GM18499 (cell line): Measurements from ENCODE around the gene GJA1.
"Not testable (repeated sequence)": the region's sequence is repeated elsewhere in the genome, so short reads cannot be mapped to it uniquely, and the experiment has no call there.

Experiments used
- ATAC-seq: cut with Tn5 transposase; IDR thresholded peaks from one replicate; pipeline ENCODE4 v1.9.1; 2021; ENCODE audit warnings: moderate number of reproducible peaks; ENCODE audit not compliant: insufficient read depth, unreplicated experiment

Gene GJA1

GRCh38 chr6:121436960-121437850, 1.8 kb downstream of the GJA1 start:
- no peak for ATAC-seq

DNA sequence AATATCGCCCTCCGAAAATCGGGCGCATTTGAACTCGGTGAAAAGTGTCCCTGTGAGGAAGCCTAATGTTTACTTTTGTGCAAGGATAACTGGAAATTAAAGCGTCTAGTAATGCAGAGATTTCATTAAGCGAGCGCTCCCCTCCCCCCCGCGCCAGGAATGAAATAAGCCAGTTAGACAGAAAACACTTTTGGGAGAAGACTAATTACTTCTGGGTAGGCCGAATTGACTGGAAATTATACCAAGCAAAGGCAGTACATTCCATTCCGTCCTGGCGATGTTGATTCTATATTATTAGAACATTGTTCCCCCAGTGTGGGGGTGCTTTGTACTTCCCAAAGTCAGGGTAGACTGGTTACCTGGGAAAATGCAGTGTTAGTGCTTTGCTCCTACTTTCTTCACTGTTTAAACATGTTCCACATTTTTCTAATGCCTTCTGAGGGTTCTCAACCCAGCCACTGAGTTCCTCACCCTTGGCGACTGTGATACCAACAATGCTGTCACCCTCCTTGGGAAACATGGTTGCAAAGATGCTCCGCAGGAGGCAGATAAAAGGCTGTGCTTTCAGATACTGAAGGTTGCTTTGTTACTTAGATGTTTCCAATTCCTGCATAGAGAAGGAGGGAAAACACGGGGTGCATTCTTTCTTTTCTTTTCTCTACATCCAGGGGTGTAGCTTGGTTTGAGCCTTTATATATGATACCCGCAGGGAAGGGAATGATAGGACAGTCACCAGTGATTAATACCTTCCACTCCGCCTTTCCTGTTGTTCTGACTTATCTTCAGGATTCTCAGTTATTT, 2.6 kb downstream of the GJA1 start:
- ATAC-seq, result no peak

DNA sequence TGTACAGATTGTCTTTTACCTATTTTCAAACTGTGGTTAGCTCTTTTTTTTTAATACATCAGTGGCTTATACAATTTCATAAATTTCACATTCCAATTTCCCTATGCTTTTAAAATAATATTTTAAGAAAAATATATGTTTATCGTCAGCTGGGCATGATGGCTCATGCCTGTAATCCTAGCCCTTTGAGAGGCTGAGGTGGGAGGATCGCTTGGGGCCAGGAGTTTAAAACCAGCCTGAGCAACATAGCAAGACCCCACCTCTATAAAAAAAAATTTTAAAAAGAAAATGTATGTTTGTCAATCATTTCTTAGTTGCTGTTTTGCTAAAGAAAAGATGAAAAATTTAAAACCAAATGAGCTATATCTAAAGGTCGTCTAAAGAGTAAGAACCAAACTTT, 3.4 kb downstream of the GJA1 start:
- no peak for ATAC-seq

- no peak for ATAC-seq
These were observed 4.0 kb downstream of the GJA1 start for GRCh38 chr6:121439475-121439874.

GRCh38 chr6:121439926-121440325, 4.5 kb downstream of the GJA1 start:
- no peak for ATAC-seq

DNA sequence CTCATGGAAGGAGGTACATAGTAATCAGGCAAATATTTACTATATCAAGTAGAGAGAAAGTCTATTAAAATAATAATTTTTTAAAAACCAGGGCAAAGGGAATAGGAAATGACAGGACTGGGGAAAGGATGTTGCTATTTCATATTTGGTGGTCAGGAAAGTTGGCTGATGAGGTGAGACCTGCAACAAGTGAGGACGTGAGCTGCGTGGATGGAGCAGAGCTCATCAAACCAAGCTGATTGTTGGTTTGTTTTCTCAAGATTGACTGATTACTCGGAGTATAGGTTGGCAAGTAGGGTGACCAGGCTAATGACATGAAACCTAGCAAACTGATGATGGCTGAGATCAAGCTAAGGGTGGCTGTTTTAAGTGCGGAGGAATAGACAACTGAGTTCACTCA, 6.0 kb downstream of the GJA1 start:
- ATAC-seq, result no peak

DNA sequence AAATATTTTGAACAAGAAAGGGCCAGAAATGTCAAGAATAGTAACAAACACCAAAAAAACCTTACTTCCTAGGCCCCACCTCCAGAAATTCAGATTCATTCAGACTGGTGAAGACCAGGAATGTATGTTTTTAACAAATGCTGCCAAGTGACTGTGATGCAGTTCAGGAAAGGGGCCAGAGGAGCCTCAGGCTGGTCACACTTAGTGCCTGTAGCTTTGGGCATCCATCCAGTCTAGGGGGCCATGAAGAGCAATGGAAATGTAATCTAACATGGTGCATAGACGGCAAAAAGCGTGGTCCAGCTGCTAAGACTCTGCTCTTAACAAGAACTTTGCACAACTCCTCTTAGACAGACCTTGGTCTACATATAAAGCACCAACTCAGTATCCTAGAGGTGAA, 7.1 kb downstream of the GJA1 start:
- no peak for ATAC-seq

DNA sequence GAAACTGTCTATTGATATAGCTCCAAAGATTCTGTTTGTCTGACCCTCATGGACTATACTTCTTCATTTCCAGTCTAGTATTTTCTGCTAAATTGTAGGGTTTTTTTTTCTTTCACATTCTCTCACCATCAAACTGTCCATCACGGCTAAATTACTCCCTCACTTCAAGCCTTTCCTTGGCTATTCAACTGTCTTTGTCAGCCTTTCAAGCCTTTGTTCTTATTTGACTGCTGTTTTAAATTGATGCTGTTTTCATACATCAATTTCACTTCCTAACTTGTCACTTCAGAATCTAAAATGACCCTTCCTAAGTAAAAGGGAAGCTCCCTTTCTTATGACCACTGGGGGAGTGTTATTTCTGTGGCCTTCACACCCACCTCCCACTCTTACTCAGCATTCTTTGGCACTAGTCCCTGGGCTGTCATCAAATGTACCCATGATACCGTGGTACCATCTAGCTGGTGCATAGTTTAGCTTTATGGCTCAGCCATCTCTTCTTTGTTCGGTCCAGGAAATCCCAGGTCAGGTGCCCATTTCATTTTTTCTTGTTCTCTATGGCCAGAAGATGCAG, 8.6 kb downstream of the GJA1 start:
- no peak for ATAC-seq

GRCh38 chr6:121446705-121447104, 11.3 kb downstream of the GJA1 start:
- not testable (repeated sequence) for ATAC-seq

- not testable (repeated sequence) for ATAC-seq
These were observed 12.3 kb downstream of the GJA1 start for GRCh38 chr6:121447746-121448145.

DNA sequence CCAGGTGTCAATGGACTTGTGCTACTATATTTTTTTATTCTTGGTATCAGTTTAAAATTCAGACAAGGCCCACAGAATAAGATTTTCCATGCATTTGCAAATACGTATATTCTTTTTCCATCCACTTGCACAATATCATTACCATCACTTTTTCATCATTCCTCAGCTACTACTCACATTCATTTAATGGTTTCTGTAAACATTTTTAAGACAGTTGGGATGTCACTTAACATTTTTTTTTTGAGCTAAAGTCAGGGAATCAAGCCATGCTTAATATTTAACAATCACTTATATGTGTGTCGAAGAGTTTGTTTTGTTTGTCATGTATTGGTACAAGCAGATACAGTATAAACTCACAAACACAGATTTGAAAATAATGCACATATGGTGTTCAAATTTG, 13.1 kb downstream of the GJA1 start:
- not testable (repeated sequence) for ATAC-seq

DNA sequence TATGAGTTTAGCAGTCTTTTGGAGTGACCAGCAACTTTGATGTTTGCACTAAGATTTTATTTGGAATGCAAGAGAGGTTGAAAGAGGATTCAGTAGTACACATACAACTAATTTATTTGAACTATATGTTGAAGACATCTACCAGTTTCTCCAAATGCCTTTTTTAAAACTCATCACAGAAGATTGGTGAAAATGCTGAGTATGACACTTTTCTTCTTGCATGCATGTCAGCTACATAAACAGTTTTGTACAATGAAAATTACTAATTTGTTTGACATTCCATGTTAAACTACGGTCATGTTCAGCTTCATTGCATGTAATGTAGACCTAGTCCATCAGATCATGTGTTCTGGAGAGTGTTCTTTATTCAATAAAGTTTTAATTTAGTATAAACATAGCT, 13.9 kb downstream of the GJA1 start:
- ATAC-seq, result no peak

DNA sequence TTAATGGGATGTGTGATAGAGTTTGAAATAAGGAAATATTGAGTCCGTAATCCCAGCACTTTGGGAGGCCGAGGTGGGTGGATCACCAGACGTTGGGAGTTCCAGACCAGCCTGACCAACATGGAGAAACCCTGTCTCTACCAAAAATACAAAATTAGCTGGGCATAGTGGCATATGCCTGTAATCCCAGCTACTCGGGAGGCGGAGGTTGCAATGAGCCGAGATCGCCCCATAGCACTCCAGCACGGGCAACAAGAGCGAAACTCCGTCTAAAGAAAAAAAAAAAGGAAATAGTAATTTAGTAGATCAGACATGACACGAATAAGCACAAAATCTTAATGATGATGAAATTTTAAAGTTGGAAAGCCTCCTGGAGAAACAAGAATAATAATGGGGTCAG, 14.8 kb downstream of the GJA1 start:
- ATAC-seq, result no peak

GRCh38 chr6:121451250-121451649, 15.8 kb downstream of the GJA1 start:
- ATAC-seq, result no peak

DNA sequence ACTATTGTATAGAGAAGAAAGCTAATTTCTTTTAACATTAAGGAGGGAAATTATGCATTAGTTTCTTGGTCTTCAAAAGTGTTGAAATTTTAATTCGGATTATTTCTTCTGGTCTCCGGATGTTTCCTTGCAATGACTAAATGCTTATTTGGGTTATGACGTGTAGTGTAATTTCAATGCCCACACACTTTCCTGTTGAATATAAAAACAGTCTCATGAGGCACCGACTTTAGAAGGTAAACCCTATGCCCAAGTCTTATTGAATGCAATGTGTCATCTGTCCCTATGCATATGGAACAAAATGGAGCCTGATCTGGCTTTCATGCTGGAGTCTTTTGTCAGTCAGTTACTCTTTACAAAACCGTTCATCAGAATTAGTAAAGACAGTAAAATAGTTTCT, 17.7 kb downstream of the GJA1 start:
- ATAC-seq, result no peak

DNA sequence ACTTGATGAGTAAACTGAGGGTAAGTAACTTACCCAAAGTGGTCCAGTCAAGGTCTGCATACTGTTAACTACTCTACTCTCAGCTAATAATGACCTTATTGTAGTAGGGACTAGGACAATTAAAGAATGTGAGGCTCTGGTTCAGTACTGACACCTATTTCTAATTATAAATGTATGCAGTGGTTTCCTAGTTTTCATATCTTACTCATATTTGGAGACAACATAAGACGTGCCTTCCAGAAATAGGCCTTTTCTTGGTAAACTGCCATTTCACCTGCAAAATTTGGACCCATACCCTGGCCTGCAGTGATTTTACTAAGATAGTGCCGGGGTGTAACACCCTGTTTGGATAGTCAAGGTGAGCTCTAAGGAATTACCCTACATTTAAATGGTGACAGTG, 24.7 kb downstream of the GJA1 start:
- ATAC-seq, result peak; percentile 89

DNA sequence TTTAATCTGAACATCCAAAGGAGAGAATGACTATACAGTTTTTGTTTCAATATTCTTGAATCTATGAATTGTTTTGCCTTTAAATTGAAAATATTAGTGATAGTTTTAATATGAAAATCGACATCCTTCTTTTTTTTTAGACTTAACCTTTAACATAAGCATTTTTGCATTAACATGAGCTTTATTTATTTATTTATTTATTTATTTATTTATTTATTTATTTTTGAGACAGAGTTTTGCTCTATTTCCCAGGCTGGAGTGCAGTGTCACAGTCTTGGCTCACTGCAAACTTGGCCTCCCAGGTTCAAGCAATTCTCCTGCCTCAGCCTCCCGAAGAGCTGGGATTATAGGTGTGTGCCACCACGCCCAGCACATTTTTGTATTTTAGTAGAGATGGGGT, 27.6 kb downstream of the GJA1 start:
- no peak for ATAC-seq

DNA sequence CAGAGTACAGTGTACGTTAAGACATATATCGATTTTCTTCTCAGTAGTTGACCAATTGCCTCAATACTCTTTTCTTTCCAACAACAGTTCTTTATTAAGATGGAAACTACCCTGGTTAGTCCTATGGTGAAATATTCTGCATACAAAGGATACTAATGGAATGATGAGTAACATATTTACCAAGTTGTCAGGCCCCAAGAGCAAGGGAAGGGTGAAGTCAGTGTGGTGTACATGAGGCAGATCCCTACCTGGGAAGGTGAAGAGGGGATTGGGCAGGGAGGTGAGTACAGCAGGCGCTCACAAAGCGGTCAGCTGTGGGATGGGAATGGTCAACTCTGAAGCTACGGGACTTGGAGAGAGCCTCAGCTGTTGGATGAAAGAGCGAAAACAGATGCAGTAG, 29.7 kb downstream of the GJA1 start:
- ATAC-seq, result no peak

- ATAC-seq, result no peak
These were observed 44.1 kb downstream of the GJA1 start for GRCh38 chr6:121479486-121480098.

GRCh38 chr6:121480099-121480713, 44.8 kb downstream of the GJA1 start:
- ATAC-seq, result no peak
